ENCODE data around the gene MINDY3. TPM values are rescaled to one million over a fixed set of nuclear protein-coding genes. Genes with fewer than 3 reads are reported as not detected.

The MINDY3 gene
- total RNA-seq, 1 experiment from 2014 or later, result 10.4 TPM

GRCh38 chr10:15868006-15868405 lies 7.7 kb upstream of the MINDY3 start:
- in situ Hi-C loops (cut with HindIII; ENCODE audit: low pct_unique_long_range_greater_than_20kb, low sequenced_read_pairs), result no loop called here
- BruUV-seq (replicated peaks), result no TSS peak
- no peak for TF ChIP-seq SIN3A (IDR thresholded peaks at IDR 0.05; ENCODE audit: borderline replicate concordance, insufficient read depth, low read depth, low read length)
- Histone ChIP-seq H3K36me3 (ENCODE audit: control insufficient read depth, insufficient read depth, low read length) (no peaks in the 10 kb centered on the region), H3K4me1 (ENCODE audit: control insufficient read depth, insufficient read depth, low read length) (no peaks in the 10 kb centered on the region), H3K27ac (ENCODE audit: low read length) (no peak overlapping the region), H3K9me3 (ENCODE audit: control insufficient read depth, insufficient read depth, low read depth, low read length) (no peaks in the 10 kb centered on the region), H3K4me3 (ENCODE audit: low read depth in 2 of 2, low read length in 2 of 2) (no peak overlapping the region), H3K27me3 (ENCODE audit: control insufficient read depth, insufficient read depth, low read length) (peaks cover 15% of the 10 kb centered on the region)
- CTCF ChIA-PET, result no interaction called here
- ATAC-seq (no peak), DNase-seq (ENCODE audit: low read depth, low spot score) (no peak)
- intact Hi-C loops (cut with micrococcal nuclease; ENCODE audit: unreplicated experiment), result no loop called here
- POLR2A ChIA-PET, result no interaction called here

- CTCF ChIA-PET, result no interaction called here
- BruUV-seq (replicated peaks), result no TSS peak
- intact Hi-C loops (cut with micrococcal nuclease; ENCODE audit: unreplicated experiment), result no loop called here
- no peak for DNase-seq (ENCODE audit: low read depth, low spot score)
- Histone ChIP-seq H3K9me3 (ENCODE audit: control insufficient read depth, insufficient read depth, low read depth, low read length) (peaks cover 3% of the 10 kb centered on the region; the same call in 1 of the 2 replicates), H3K4me3 (ENCODE audit: low read depth in 2 of 2, low read length in 2 of 2) (no peak overlapping the region), H3K27me3 (ENCODE audit: control insufficient read depth, insufficient read depth, low read length) (peaks cover 15% of the 10 kb centered on the region), H3K27ac (ENCODE audit: low read length) (no peak overlapping the region), H3K36me3 (ENCODE audit: control insufficient read depth, insufficient read depth, low read length) (no peaks in the 10 kb centered on the region), H3K4me1 (ENCODE audit: control insufficient read depth, insufficient read depth, low read length) (no peaks in the 10 kb centered on the region)
- no peak for TF ChIP-seq TCF7L2 (IDR thresholded peaks at IDR 0.05; ENCODE audit: low read depth, low read length)
- TF ChIP-seq SIN3A (IDR thresholded peaks at IDR 0.05; ENCODE audit: borderline replicate concordance, insufficient read depth, low read depth, low read length), result no peak
- no peak for TF ChIP-seq CTCF (IDR thresholded peaks at IDR 0.05)
- TF ChIP-seq REST (IDR thresholded peaks at IDR 0.05; ENCODE audit: insufficient read depth in 1 of 2, low read depth in 2 of 2, low read length in 1 of 2), result no peak
- TF ChIP-seq POLR2AphosphoS5 (IDR thresholded peaks at IDR 0.05; ENCODE audit: low read depth, low read length), result no peak
- POLR2A ChIA-PET, result no interaction called here
- no peak for ATAC-seq
- in situ Hi-C loops (cut with HindIII; ENCODE audit: low pct_unique_long_range_greater_than_20kb, low sequenced_read_pairs), result no loop called here
Measured at GRCh38 chr10:15865304-15865703, 5.0 kb upstream of the MINDY3 start.

GRCh38 chr10:15864419-15864818 lies 4.1 kb upstream of the MINDY3 start:
- ATAC-seq (no peak), DNase-seq (ENCODE audit: low read depth, low spot score) (no peak)
- Histone ChIP-seq H3K27me3 (ENCODE audit: control insufficient read depth, insufficient read depth, low read length) (peaks cover 13% of the 10 kb centered on the region), H3K4me3 (ENCODE audit: low read depth in 2 of 2, low read length in 2 of 2) (no peak overlapping the region), H3K9me3 (ENCODE audit: control insufficient read depth, insufficient read depth, low read depth, low read length) (peaks cover 3% of the 10 kb centered on the region; the same call in 1 of the 2 replicates), H3K4me1 (ENCODE audit: control insufficient read depth, insufficient read depth, low read length) (no peaks in the 10 kb centered on the region), H3K36me3 (ENCODE audit: control insufficient read depth, insufficient read depth, low read length) (no peaks in the 10 kb centered on the region), H3K27ac (ENCODE audit: low read length) (no peak overlapping the region)
- CTCF ChIA-PET, result no interaction called here
- POLR2A ChIA-PET, result no interaction called here
- BruUV-seq (replicated peaks), result no TSS peak
- in situ Hi-C loops (cut with HindIII; ENCODE audit: low pct_unique_long_range_greater_than_20kb, low sequenced_read_pairs), result no loop called here
- intact Hi-C loops (cut with micrococcal nuclease; ENCODE audit: unreplicated experiment), result no loop called here
- TF ChIP-seq SIN3A (IDR thresholded peaks at IDR 0.05; ENCODE audit: borderline replicate concordance, insufficient read depth, low read depth, low read length), result no peak
- no peak for TF ChIP-seq TCF7L2 (IDR thresholded peaks at IDR 0.05; ENCODE audit: low read depth, low read length)
- no peak for TF ChIP-seq CTCF (IDR thresholded peaks at IDR 0.05)
- no peak for TF ChIP-seq REST (IDR thresholded peaks at IDR 0.05; ENCODE audit: insufficient read depth in 1 of 2, low read depth in 2 of 2, low read length in 1 of 2)
- no peak for TF ChIP-seq POLR2AphosphoS5 (IDR thresholded peaks at IDR 0.05; ENCODE audit: low read depth, low read length)

Measured in Panc1 (cell line).